Measurements from ENCODE around the gene NSUN5.

GRCh38 chr7:73314271-73314670 is 5.6 kb upstream of the NSUN5 start:
- TF ChIP-seq CTCF (IDR thresholded peaks at IDR 0.05) (no peak), POLR2A (IDR thresholded peaks at IDR 0.05) (no peak)

All from lower leg skin (tissue), 3 donors.